HG02840 (cell line): Measurements from ENCODE around the gene THBD.

Experiments used
- ATAC-seq: cut with Tn5 transposase; IDR thresholded peaks from one replicate; pipeline ENCODE4 v1.9.1; 2021; ENCODE audit warnings: mild to moderate bottlenecking, moderate library complexity, moderate number of reproducible peaks; ENCODE audit not compliant: unreplicated experiment, low FRiP score

Gene THBD

DNA sequence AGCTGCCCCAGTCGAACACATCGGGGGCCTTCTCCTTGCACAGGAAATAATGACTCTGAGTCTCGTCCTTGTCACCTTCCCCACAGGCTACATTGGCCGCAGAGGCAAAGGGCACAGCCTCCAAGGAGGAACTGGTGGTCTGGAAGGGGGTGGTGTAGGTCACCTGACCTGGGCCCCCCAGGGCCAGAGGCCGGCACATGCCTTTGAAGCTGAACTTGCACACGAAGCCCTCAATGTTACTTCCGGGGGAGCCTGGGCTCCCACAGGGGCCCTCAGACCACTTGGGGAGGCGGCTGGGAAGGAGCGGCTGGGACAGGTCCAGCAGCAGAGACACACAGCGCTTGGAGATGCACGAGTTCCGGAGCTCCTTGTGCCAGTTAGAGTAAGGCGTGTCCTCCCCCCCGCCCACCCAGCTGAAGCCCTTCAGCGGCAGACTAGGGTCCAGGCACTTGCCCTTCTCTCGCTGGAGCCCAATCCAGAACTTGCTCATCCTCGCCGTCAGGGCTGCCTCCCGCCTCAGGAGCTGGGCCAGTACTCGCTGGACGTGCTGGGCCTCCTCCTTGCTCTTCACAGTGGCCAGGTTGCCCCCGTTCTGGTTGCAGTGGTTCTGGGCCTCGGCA, 36.1 kb upstream of the THBD start:
- ATAC-seq, result no peak

DNA sequence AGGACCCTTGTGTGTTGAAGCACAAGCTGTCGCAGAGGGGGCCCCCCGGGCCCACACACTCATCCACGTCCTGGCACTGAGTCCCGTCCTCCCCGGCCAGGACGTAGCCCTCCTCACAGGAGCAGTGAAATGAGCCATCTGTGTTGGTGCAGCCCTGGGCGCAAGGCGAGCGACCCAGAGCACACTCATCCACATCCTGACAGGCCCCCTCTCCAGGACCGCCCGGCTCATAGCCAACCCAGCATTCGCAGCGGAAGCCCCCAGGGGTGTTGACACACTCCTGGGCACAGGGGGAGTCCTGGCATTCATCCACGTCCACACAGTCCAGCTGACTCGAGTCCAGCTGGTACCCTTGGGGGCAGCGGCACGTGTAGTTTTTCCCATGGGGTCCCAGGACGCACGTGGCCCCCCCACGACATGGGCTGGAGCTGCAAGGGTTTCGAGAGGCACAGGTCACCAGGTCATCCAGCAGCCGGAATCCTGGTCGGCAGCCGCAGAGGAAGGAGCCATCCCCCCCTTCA, 35.4 kb upstream of the THBD start:
- ATAC-seq, result no peak

DNA sequence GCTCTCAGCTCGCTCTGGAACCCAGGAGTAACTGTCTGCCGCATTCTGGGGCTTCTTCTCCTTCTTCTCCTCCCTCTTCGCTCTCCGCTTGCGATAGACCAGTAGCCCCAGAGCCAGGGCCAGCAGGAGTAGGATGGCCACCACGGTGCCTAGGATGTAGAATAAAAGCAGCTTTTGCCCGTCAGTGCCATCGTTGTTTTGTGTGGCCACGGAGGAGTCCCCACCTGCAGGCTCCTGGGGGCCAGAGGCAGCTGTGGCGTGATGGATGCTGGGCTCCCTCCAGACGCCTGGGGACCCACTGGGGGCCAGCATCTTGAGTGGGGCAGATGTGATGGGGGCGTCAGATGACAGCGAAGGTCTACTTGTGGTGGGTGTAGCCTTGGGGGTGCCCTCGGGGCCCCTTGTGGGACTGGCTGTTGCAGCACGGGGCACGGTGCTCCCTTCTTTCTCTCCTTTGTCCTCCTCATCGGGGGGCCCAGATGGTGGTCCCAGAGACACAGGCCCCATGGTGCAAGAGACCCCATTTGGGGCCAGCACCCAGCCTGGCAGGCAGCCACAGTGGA, 34.9 kb upstream of the THBD start:
- ATAC-seq, result no peak

DNA sequence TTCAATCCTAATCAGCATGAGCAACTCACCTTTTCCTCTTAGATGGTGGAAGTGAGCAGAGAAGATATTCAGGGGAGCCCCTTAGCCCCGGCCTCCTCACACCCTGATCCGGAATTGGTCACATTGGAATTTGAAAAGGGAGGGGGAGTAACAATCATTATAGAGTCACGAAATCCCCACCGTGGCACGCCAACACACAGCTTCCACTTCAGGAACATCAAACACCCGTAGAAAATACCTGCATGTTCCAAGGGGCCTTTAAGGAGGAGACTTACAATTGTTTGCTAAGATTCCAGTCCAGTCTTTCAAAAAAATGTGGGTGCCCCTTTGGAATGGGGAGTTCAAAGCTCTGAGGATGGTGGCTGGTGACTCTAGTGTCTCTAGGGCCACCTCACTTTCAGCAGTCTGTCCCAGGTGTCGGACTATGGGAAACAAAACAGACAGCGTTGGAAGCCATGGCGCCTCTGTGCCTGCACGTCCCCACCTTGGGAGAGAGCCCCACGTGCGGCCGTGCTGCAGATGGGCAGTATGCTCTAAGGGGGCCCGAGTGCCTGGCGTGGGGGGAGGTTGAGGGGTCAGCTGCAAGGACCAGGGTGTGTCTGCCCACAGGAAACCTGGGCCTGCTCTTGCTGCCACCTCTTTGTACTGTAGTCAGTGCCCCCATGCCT, 34.2 kb upstream of the THBD start:
- ATAC-seq, result no peak

DNA sequence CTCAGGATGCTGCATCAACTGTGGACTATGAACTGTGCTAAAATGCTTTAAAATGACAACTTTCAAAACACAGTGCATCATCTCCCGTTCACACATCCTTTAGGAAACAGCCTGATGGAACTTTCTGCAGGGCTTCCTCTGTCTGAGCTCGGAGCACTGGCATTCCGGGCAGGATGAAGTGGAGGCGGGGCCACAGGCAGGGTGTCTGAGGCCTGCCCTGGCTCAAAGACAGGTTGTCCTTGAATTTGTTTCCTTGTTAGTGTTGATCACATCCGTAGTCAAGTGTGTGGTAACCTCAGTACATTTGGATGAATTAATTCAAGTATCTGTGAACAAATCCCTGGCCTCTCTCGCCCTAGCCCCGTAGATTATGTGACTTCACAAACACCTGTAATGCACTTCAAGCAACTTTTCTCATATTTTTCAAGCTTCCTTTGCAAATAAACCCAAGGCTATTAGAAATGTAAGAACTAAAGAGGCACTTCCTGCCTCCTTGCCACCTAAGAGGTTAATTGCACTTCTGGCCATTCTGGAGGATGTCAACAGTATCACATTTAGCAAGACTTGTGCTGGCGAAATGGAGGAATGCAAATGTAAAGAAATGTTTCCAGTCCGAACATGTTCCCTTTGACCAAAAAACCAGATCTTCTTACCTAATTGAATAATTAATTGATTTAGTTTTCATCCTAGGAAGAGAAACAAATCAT, 33.5 kb upstream of the THBD start:
- ATAC-seq, result no peak

DNA sequence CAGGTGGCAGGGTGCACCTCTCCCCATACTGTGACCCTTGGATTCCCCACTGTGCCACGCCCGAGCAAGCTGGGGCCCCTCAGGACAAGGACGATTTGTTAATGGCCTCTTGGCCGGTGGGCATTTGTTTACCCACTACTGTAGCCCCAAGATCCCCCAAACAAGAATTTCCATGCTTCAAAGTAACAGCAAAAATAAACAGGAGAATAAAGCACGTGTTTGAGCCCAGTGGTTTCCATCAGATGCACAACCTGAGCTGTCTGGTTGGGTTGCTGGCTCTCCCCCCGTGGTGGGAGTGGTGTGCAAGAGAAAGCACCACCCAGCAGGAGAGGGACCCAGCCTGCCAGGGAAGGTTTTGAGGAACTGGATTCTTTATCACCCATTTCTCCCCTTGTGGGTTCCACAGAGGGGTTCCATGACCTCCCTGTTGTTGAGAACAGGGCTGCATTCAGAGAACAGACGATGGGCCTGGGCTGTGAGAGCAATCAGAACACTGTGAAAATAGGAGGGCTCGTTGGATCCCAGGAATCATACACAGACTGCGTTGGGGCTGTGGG, 31.9 kb upstream of the THBD start:
- ATAC-seq, result no peak

DNA sequence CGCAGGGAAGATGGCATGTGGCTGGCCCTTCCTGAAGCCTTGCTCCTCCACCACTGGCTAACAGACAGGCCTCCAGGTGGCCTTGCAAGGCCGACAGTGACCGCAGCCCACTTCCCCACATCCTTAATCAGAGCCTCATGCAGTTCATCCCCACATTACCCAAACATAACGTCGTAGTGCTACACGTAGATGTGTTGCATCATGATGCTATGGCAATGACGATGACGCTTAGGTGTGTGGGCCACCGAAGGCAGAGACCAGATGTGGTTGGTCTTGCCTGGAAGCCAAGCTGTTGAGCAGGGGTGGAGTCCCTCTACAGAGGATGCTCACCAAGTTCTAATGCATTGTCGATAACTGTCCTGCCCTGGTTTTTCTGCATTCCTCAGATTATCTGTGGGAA, 31.0 kb upstream of the THBD start:
- no peak for ATAC-seq

DNA sequence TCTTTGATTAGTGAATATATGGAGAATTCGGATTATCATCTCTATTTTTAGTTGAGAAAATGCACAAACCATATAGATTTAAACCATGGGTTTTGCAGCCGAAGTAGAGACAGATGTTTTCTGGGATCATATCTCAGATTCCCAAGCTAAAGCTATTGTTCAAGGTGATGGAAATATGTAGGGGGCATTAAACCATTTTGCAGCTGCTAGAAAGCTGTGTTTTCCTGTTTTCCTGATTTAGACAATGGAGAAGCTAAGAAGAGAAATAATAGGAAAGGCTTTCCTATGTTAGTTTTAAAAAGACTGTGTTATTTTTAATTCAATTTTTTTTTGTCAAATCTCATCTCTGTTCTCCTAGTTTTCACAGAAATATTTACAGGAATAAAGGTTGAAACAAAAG, 30.5 kb upstream of the THBD start:
- no peak for ATAC-seq

DNA sequence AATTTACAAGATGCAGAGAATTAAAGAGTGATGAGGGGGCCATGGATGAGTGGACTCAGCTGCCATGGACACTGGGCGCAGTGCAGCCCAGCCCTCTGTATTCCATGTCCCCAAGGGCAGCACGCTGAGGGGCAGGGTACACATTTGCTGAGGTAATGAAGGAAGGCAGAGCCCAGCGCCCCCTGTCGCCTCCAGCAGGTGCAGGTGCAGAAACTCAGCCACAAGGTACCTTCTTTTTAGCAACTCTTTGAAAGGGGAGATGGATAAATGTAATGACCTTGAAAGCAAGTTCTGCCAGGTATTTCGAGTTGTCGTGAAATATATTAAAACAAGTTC, 29.5 kb upstream of the THBD start:
- no peak for ATAC-seq

DNA sequence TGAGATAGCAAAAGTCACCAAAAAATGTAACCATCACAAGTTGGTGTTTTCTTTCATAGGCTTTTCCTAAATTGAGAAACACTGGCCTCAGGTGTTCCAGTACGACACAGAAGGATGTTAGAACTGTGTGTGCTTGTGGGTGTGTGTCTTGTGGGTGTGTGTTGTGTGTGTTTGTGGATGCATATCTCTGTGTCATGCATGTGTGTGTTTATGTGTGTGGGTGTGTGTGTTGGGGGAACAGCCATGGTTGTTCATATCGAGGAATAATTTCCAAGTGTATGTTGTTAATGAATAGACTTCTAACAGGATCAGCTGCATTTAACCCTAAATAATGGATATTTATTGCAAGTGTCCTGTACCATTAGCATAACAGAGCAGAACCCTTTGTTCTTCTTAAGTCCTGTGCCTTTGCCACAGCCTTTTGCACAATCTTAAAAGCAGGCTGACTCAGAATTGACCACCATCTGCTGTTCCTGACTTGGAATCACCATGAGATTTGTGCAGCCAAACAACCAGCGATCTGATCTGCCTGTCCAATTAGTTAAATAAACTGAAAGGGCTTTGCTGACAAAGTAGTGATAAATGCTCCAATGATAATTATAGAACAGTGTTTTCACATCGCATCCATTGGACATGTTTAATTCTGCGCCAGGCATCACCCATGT, 29.0 kb upstream of the THBD start:
- no peak for ATAC-seq

DNA sequence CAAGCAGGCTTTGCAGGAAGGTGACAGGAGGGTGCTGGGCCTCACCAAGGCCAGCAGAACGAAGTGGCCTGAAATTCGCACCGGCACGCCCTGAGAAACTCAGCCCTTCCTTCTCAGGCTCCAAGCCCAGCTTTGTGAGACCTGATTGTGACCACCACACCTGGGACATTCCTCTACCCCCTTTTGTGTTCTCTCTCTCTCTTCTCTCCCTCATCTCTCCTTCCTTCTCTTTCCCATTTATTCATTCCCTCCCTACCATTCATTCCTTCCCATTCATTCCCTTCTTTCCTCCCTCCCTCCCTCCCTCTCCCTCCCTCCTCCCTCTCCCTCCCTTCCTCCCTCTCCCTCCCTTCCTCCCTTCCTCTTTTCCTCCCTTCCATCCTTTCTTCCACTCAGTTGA, 27.8 kb upstream of the THBD start:
- no peak for ATAC-seq

DNA sequence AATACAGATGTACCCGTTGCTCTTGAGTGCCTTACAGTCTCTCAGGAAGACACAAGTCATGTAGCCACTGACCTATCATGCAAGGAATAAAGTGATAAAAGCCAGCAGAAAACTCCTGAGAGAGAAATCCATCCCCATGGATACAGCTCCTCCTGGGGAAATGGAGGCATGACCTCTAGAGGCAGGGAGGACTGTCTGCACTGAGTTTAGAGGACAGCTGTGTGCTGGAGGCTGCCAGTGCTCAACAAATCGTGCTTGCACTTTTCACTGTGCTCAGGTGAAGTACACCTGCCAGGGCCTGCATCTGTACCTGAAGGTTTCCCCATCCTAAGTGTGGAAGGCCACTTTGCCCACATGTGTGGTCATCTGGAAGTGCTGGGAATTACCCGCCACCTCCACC, 24.6 kb upstream of the THBD start:
- no peak for ATAC-seq

DNA sequence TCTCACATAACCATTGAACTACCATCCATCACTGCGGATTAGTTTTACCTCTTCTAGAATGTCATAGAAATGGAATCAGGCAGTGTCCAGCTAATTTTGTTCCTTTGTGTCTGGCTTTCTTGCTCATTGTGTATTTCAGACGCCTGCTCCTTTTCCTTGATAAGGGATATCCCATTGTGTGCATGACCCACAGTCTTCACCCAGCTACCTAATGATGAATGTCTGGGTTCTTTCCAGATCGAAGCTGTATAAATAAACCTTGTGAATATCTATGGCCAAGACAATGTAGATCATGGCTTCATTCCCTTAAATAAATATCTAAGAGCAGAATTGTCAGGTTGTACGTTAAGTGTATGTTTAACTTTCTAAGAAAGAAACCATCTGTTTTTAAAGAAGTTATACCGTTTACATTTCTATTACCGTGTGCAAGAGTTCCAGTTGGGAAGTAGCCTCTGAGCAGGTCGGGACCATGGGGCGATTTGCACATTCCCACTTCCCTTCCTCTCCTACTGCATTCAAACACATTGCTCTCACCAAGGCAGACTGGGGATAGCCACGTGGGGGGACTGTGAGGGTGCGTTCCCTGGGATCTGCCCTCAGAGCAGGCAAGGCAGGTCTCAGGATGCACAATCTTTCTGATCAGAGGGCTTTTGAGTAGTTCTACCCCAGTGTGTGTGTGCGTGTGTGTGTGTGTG, 23.6 kb upstream of the THBD start:
- ATAC-seq, result no peak

DNA sequence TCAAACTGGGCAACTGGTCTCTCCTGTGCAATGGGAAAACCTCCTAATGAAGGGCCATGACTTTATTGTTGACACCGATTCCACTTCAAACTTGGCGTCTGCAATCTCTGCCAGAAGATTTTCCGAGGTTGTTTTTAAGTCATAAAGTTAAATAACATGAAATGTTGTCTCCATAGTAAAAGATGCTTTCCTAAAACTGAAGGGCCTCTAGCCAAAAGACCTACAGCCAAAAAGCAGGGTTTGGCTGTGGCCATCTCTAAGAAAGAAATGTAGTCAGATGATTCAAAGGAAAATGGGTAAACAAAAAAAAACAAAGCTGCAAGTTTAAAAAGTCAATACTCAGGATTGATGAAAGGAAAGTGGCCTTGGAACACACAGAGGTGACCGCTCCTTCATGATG, 22.5 kb upstream of the THBD start:
- no peak for ATAC-seq

DNA sequence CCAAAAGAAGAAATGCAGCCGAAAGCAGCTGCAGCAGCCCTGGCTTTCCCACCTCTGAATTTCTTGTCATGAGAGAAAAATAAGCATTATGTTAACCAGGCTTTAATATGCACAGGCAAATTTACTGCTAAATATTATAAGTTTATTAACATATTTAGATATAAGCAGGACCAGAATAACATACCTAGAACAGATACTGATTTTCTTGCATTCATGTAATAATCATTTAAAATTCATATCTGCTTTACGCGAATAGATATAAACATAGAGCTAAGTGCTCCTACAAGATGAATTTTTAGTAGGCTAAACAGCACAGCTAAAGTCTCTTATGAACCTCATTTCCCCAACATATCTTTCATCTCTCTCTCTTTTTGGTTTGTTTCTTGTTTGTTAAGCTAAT, 21.9 kb upstream of the THBD start:
- ATAC-seq, result no peak

DNA sequence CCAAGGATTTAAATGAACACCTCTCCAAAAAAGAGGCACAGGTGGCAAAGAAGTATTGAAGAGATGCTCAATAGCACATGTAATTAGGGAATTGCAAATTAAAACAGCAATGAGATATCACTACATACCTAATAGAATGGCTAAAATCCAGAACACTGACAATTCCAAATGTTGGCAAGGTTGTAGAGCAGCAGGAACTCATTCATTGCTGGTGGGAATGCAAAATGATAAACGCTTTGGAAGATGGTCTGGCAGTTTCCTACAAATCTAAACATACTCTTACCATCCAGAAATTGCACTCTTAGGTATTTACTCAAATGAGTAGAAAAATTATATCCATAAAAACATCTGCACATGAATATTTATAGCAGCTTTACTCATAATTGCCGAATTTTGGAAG, 19.6 kb upstream of the THBD start:
- no peak for ATAC-seq

DNA sequence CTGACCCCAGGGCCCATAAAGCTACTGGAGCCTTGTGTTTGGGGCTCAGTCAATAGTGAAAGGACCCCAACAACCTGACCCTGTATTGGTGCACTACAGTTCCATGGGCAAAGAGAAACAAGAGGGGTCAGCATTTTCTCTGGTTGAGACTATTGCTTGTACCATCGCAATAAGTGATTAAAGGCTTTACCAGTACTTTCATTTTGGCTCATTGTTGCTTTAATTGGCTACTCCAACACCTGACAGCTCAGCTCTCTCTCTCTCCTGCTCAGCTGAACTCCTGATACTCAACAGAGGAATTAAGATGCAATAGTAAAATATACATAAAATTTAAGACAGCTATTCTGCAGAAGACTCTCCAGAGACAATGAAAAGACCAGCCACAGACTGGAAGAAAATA, 18.8 kb upstream of the THBD start:
- no peak for ATAC-seq

DNA sequence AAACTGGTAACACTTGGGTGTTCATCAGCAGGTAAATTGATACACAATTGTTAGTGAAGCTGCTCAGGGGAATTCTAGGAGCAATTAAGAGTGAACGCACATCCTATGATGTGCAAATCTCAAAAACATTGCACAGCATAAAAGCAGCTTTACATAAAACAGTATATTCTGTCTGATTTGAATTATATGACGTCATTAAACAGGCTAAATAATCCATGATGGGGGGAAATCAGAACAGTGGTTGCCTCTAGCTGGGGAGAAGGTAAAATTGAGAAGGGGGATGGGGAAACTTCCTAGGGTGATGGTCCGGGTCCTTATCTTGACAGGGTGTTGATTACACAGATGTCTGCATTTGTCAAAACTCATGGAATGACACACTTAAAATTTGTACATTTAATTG, 17.3 kb upstream of the THBD start:
- no peak for ATAC-seq

DNA sequence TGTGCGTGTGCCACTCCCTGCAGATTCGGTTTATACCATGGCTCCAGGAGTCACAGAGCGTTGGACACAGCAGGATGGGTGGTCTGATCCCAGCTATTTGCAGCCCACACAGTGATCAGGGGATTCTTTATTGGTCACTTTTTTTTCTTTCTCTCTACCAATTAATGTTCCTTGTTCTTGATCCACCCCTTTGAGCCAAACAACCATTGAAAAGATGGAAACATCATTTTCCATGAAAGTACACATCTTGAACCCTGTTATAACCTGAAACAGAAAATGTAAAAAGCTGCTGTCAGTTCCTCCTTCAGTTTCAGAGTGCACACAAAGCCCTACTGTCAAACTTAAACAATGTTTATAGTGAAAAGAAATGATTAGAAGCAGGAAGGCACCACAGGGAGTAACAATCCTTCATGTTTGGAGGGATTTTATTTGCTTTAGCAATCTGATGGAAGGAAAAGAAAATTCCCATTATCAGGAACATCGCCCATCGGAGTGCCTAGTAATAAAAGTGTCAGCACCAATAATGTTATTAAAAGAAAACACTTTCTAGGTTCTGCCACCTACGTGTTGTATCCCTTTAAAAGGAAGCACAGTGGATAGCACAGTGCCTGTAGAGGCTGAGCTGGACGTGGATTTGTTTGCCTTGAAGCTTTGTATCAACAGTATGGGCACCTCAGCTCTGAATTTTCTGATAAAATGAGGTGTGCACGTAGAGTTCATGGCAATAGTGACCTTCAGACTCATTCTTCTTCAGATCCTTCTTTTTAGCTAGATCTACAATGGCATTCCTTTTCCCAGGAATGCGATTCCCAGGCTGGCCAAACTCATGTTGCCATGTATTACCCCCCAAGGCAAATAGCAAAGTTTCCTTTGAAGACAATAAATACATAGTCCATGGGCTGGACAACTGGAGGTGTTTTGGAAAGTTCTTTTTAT, 16.1 kb upstream of the THBD start:
- ATAC-seq, result no peak
